Measurements from ENCODE around the gene OBSL1.

Gene OBSL1

DNA sequence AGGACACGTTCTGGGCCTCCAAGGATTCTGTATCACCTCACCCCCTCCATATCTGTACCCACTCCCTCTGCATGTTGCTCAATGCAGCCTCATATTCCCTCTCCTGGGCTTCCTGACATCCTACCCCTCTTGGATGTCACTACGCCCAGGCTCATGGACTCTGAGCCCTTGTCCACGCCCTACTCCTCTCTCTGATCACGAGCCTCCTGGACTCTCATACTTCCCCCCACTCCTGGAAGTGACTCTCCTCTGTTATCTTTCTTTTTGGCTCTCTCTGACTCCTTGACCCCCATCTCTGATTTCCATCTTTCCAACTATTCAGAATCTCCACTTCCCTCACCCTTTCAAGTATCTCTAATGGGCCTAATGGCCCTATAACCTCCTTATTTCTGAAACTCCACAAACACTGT is 25.4 kb downstream of the OBSL1 start:
- DNase-seq (ENCODE audit: extremely low read depth, low read depth), result no peak
- TF ChIP-seq CTCF (IDR thresholded peaks at IDR 0.05; ENCODE audit: low read depth, low read length), result no peak

- DNase-seq (ENCODE audit: extremely low read depth, low read depth), result no peak
Observed at GRCh38 chr2:219545295-219545942, 25.9 kb downstream of the OBSL1 start.

GRCh38 chr2:219544567-219544966 is 26.8 kb downstream of the OBSL1 start:
- DNase-seq (ENCODE audit: extremely low read depth, low read depth), result no peak

More at GRCh38 chr2:219545295-219545942, 25.9 kb downstream of the OBSL1 start:
- no peak for TF ChIP-seq CTCF (IDR thresholded peaks at IDR 0.05; ENCODE audit: low read depth, low read length)

GRCh38 chr2:219543596-219544358 is 27.6 kb downstream of the OBSL1 start, which contains the start of the genes CHPF and TMEM198:
Gene CHPF, minus strand, starts transcription at chr2:219543809. Its CDS starts 271 bp downstream, at chr2:219543538.
Gene TMEM198, plus strand, starts transcription at chr2:219544028. Its CDS starts 700 bp downstream, at chr2:219544728.
- no peak for TF ChIP-seq CTCF (IDR thresholded peaks at IDR 0.05; ENCODE audit: low read depth, low read length)
- DNase-seq (ENCODE audit: extremely low read depth, low read depth), result peak; percentile 95

More at GRCh38 chr2:219544567-219544966, 26.8 kb downstream of the OBSL1 start:
- no peak for TF ChIP-seq CTCF (IDR thresholded peaks at IDR 0.05; ENCODE audit: low read depth, low read length)

DNA sequence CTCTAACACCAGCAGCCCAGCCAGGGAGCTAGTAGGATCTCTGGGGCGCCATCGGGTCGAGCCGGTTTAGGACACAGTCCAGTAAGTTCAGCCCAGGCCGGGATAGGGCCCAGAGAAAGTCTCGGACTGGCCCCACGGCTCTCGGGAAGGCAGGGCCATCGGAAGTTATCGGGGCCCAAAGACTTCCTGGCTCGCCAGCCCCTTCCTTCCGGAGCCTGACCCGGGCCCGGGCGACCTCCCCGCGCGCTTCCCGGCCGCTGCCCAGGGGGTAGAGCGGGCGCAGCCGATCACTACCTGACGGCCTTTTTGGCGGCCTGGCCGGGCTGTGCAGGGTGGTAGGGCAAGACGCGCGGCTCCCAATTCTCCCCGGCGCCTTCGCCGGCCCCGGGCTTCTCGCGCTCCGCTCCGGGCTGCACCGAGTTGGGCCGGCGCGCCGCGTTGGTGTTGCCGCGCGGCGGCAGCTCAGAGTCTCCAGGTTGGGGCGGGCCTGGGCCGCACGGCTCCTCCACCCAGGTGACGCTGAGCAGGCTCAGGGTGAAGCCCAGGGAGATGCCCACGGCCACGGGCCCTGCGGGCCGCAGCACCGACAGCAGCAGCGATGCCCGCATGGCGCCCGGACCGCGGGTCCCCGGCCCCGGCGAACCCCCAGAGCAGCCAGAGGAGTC is 28.3 kb downstream of the OBSL1 start:
- TF ChIP-seq CTCF (IDR thresholded peaks at IDR 0.05; ENCODE audit: low read depth, low read length), result no peak
- DNase-seq (ENCODE audit: extremely low read depth, low read depth), result no peak

DNA sequence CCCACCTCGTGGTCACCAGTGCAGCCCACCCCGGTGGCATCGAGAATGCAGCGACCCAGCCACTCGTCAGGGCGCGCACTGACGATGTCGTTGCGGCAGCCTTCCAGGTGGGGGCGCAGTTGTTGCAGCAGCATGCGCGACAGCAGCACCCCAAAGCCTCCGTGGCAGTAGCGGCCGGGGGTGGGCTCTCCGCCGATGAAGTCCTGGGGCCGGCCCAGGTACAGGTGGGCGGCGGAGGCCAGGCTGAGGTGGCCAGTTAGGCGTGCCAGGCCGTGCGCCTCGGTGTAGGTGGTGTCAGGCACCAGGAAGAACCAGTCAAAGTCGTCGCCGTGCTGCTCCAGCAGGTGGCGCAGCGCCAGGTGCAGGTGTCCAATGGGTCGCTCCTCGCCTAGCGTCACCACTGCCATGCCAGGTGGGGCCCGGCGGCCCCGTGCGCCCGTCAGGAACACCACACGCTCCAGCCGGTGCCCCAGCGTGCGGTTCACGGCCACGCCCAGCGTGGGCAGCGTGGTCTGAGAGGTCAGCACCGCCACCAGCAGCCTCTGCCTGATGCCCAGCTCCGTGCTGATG is 29.6 kb downstream of the OBSL1 start:
- peak; percentile 63 for TF ChIP-seq CTCF (IDR thresholded peaks at IDR 0.05; ENCODE audit: low read depth, low read length)
- no peak for DNase-seq (ENCODE audit: extremely low read depth, low read depth)

Data from AG09319 (cell line).